ENCODE results near the gene FAM210A.

Gene FAM210A

GRCh38 chr18:13620818-13621445 lies 105.4 kb downstream of the FAM210A start:
- DNase-seq, result no peak

GRCh38 chr18:13620206-13620672 lies 106.1 kb downstream of the FAM210A start:
- DNase-seq, result no peak

GRCh38 chr18:13619505-13620205 lies 106.7 kb downstream of the FAM210A start:
- DNase-seq, result no peak

GRCh38 chr18:13618760-13619438 lies 107.5 kb downstream of the FAM210A start:
- DNase-seq, result no peak

- no peak for DNase-seq
Measured at GRCh38 chr18:13617826-13618515, 108.4 kb downstream of the FAM210A start.

- DNase-seq, result no peak
Measured at GRCh38 chr18:13616525-13617035, 109.8 kb downstream of the FAM210A start.

DNA sequence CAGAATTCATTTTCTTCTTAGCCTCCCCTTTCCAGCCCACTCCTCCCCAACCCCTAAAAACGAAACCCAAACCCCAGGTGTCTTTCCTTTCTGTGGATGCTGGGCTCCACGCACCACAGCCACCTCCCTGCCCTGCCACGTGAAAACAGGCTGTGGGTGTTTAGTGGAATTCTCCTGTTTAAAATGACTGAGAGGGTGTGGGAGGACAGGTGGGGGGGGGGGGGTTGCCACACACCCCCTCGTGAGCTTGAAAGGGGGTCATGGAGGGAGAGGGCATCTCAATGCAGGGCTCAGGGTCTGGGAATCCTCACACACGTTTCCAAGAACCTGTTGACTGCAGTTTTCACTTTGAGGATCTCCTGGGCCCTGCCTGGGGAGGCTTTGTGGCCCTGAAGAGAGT lies 110.3 kb downstream of the FAM210A start:
- DNase-seq, result no peak

- no peak for DNase-seq
Measured at GRCh38 chr18:13615432-13615861, 110.9 kb downstream of the FAM210A start.

DNA sequence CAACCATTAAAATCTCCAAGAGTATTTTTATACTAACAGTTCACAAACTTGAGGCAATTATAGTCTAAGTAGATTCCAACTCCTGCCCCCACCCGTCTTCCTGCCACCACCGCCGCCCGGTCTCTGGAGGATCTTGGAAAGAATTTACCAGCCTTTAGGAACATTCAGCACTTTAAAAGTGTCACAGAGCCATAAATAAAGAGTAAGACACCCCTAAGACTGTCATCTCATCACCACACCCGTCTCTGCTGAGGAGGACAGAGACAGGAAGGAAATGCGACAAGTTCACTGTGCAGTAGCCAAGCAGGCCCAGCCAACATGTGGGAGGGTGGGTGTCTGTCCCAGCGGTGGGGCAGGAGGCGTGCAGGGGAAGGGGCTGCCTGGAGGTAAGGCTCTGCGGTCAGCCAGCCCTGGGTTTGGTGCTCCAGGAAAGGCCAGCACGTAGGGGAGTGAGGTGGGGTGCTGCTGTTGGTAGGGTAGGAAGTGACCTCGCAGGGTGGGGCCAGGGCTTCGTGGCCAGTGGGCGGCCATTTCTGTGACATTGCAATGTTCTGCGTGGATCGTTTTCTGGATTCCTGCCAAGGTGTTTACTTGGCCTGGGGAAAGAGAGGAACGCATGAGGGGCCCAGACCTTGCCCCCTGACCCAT lies 111.6 kb downstream of the FAM210A start:
- DNase-seq, result no peak

DNA sequence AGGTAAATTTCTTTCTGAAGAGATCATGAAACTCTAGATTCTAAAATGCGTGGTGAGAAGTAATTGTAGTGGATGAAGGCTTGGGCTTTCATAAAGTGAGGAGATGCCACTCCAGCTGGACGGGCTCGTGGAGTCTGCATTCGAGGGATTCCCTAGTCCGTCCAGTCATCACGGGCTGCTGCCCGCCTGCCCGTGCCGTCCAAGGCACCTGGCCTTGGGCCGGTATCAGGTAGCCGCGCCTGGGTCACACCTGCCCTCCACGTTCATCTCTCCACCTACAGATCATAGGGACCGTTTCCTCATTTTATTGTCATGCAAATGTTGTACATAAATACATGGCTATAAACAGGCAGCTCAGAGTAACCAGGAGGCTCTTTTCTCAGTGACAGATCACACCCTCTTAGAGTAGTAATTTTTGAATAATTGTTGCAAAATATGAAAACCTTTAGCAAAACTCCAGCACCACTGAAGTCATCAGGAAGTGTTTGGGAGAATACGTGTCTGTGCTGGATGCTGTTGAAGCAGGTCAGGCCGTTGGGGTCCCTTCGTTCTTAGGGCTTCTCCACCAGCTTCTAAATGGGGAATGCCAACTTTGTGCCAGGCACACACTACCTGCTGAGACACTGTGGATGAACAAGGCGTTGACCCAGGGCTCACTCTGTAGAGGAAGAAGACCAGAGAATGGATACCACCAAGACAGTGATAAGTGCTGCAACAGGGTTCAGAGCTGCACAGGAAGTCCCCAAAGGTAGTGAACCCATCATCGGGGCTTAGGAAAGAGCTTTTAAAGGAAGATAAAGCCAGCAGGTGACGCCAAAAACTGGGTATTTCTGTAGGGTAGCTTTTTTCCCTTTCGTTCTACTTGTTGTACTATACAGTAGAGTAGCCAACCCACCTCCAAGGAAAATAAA lies 112.5 kb downstream of the FAM210A start:
- no peak for DNase-seq

Measured in left hindlimb (tissue), 1 donor.